GM18498 (cell line): ENCODE data around the gene OR56A3.

Source experiments
- ATAC-seq: cut with Tn5 transposase; IDR thresholded peaks from one replicate; pipeline ENCODE4 v1.9.1; 2021; ENCODE audit warnings: mild to moderate bottlenecking, moderate library complexity; ENCODE audit not compliant: unreplicated experiment

OR56A3 gene

GRCh38 chr11:5968394-5968793 lies 26.3 kb downstream of the OR56A3 start, which contains the start of gene OR56A5:
OR56A5 (minus strand) TSS chr11:5968494; CDS start chr11:5968494, 0 bp downstream.
- no peak for ATAC-seq

GRCh38 chr11:5973530-5973929 lies 31.5 kb downstream of the OR56A3 start:
- no peak for ATAC-seq

- ATAC-seq = no peak
These were observed 41.4 kb downstream of the OR56A3 start for GRCh38 chr11:5983443-5983842.

GRCh38 chr11:5986885-5987284 lies 44.8 kb downstream of the OR56A3 start, which contains the start of gene OR52L1:
OR52L1 (minus strand) TSS chr11:5986985; CDS start chr11:5986930, 55 bp downstream.
- no peak for ATAC-seq

- no peak for ATAC-seq
These were observed 47.2 kb downstream of the OR56A3 start for GRCh38 chr11:5989203-5989602.

GRCh38 chr11:5992150-5992549 lies 50.1 kb downstream of the OR56A3 start:
- ATAC-seq = no peak

- no peak for ATAC-seq
These were observed 50.7 kb downstream of the OR56A3 start for GRCh38 chr11:5992604-5993251.

- no peak for ATAC-seq
These were observed 52.7 kb downstream of the OR56A3 start for GRCh38 chr11:5994791-5995190.
